ENCODE results near the gene RAB37.
A peak's percentile ranks its signal among the peaks of the same experiment; 100 is the strongest.

RAB37 gene

DNA sequence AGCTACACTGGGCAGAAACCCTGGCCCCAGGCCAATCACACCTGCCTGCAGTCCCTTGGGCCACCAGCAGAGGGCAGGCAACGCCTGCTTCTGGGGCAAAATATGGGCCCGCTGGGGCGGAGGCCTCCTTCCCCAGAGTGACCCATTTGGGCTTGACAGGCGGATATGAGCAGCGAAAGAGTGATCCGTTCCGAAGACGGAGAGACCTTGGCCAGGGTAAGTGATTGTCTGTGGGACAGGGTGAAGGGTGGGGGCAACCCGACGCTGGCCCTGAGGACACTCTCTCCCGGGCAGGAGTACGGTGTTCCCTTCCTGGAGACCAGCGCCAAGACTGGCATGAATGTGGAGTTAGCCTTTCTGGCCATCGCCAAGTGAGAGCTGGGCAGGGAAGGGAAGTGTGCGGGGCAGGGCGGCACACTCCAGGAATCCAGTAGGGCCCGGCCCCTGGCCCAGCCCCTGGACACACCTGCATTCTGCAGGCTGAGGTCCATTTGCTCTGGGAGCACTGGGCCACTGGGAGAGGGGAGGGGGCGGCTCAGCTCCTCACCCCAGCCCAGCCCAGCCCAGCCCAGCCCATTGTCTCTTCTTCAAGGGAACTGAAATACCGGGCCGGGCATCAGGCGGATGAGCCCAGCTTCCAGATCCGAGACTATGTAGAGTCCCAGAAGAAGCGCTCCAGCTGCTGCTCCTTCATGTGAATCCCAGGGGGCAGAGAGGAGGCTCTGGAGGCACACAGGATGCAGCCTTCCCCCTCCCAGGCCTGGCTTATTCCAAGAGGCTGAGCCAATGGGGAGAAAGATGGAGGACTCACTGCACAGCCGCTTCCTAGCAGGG lies 7.9 kb downstream of the RAB37 start:
- no peak for DNase-seq (ENCODE audit: low read depth)

DNA sequence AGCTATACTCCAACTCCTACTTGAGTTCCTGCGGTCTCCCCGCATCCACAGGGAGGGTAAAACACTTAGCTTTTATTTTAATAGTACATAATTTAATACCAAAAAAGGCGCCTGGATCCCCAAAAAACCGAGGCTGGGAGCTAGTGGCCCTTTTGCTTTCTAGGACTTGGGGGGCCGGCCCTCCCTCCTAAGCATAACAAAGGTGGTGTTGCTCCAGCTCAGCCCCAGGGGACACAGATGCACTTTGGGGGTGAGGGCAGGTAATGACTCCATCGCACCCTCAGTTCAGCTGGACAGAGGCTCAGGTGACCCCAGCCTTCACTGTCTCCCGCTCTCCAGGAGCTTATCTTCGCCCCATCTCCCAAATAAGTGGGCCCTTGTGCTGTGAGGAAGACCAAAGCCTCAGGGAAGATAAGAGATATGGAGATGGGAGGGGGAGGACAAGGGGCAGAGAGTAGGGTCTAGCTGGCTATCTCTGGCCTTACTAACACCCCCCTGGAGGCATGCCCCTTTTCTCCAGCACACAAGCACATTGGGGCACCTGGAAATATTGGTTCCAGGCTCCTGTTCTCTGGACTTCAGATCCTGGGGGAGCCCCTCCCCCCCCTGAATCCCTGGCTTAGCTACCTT lies 8.6 kb downstream of the RAB37 start:
- DNase-seq (ENCODE audit: low read depth): no peak

DNA sequence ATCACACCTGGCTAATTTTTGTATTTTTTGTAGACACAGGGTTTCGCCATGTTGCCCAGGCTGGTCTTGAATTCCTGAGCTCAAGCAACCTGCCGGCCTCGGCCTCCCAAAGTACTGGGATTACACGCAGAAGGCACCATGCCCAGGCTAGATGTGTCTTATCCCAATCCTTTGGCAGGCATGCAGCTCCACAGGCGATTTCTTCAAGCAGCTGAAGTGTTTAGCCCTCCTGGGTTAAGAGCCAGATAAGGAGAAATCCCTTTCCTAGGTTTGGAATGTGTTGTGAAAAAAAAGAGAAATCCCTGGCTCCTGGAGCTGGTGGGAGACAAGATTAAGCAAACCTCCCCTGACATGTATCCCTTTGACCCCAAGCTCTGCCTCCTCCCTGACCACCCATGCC lies 9.3 kb downstream of the RAB37 start:
- DNase-seq (ENCODE audit: low read depth): no peak

- DNase-seq (ENCODE audit: low read depth): no peak
These were observed 9.9 kb downstream of the RAB37 start for GRCh38 chr17:74746922-74747321.

DNA sequence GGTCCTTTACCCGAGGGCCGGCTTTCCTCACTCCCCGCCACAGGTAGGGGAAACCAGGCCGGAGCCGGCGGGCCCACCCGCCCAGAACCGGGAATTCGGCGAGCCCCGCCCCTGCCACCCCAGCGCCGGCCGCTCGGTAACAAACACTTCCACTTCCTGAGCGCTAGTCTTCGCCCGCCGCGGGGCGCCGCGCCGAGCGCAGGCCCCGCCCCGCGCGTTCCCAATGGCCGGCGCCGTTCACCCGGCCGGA lies 11.1 kb downstream of the RAB37 start:
- no peak for DNase-seq (ENCODE audit: low read depth)

- DNase-seq (ENCODE audit: low read depth): peak; percentile 48
These were observed 11.6 kb downstream of the RAB37 start, which contains the start of gene NHERF1 for GRCh38 chr17:74748529-74749278. Gene NHERF1 (plus strand): TSS chr17:74748628. CDS start chr17:74748847, 219 bp downstream.

DNA sequence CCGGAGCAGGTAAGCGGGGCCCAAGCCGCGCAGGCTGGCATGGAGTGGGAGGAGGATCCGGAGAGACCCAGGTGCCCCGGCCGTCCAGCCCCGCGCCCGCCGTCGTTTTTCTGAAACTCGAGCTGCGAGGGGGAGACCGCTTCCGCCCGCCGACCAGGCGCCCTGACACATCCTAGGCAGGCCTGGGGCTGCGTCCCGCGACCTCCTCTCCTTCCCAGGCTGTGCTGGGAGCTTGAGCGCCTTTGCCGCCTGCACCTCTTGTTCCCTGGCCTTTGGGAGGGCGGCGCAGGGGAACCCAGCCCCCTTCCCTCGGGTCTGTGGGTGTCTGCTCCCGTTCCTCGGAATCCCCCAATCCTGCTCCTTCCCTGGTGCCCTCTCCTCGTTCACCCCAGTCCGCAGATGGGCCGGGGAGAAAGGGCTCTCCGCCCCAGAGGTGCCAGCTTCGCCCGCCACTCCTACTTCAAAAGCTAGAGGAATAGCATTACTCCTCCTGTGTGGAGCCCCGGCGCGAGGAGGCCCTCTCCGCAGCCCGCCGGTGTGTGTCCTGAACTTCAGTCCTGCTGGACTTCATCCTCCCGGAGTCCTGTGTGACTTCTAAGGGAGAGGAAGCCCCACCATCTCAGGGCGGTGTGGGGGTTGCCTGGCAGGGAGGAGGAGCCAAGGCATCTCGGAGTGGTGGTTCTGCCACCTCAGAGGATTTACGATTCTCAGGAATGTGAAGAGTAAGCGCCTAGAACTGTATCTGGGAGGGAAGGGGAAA lies 12.4 kb downstream of the RAB37 start:
- no peak for DNase-seq (ENCODE audit: low read depth)

GRCh38 chr17:74750039-74750326 lies 12.9 kb downstream of the RAB37 start:
- DNase-seq (ENCODE audit: low read depth): no peak

- DNase-seq (ENCODE audit: low read depth): no peak
These were observed 13.4 kb downstream of the RAB37 start for GRCh38 chr17:74750327-74751069.

GRCh38 chr17:74752415-74752814 lies 15.4 kb downstream of the RAB37 start:
- DNase-seq (ENCODE audit: low read depth): no peak

GRCh38 chr17:74752822-74753401 lies 15.9 kb downstream of the RAB37 start:
- no peak for DNase-seq (ENCODE audit: low read depth)

DNA sequence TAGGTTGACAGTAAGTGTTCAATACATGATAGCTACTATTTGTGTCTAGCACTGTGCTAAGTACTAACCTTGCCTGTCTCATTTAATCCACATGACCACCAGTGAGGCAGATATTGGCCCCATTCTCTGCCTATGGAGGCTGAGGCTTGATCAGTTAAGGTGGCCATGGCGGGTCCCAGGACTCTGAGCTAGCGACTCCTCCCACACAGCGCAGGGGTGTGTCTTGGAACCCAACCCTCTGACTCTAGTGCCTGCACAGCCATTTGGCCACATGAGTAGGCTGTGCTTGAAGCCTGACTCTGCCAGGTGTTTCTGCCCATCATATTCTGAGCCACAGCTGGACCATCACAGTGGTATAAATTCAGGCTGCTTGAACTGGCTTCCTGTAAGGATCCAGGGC lies 17.8 kb downstream of the RAB37 start:
- no peak for DNase-seq (ENCODE audit: low read depth)

DNA sequence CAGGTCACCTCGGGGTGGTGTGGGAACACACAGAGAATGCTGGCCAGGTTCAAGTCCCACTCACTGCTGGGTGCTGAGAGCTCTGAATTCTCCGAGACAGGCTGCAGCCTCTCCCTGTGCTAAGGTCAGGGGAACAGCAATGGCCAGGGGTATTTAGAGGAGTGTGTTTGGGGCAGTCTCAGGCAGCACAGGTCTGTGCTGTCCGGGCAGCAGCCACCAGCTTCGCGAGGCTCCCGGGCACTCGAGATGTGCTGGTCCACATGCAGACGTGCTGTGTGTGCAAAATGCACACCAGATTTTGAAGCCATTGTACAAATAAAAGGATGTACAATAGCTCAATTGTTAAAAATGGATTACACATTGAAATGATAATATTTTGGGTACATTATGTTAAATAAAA lies 18.5 kb downstream of the RAB37 start:
- no peak for DNase-seq (ENCODE audit: low read depth)

DNA sequence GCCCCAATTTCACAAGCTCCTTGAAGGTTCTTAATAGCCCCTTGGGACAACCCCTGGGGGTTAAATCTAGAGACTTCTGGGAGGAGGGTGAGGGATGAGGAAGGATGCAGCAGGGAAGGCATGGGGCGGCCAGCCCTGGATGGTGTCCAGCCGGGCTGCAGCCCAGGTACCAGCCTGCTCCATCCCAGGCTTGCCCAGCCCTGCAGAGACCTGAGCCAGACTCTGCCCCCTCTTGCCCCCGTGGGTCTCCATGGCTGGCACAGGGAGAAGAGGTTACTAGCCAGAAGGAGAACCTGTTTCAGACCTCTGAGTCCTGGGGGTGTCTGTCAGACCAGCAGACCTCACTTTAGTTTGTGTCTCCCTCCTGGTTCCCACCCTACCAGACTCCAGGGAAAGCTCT lies 19.8 kb downstream of the RAB37 start:
- no peak for DNase-seq (ENCODE audit: low read depth)

DNA sequence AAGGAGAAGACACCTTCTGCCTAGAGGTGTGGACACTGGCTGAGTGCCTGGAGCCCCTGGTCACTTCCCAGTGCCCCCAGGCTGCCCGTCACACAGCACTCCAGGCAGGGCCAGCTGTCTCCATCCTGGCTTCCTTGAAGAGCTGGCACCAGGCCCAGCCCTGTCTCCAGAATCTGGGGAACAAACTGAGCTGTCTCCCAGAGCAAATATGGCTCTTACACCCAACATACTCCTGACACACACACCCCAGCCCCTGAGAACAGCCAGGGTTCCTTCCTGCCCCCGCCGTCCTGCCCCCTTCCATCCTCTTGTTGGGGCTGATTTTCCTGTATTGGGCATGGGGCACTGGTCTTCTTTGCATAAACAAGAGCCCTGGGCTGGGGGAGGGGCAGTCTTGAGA lies 20.4 kb downstream of the RAB37 start:
- no peak for DNase-seq (ENCODE audit: low read depth)

- no peak for DNase-seq (ENCODE audit: low read depth)
These were observed 21.1 kb downstream of the RAB37 start for GRCh38 chr17:74757931-74758847.

DNA sequence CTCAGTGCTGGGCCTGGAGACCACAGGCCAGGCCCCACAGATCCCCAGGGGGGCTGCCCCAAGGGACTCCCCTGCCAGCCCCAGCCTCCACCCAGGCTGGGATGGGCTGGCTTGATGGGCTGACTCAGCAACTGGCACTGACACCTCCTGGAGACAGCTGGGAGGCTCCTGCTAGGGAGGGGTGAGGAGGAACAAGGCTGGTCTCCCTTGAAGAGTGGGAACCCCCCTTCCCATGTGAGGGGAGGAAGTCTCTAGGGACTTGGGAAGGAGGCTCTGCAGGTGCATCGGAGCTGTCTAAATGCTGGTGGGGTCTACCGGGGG lies 21.8 kb downstream of the RAB37 start:
- DNase-seq (ENCODE audit: low read depth): no peak

GRCh38 chr17:74759243-74759801 lies 22.3 kb downstream of the RAB37 start:
- no peak for DNase-seq (ENCODE audit: low read depth)

- no peak for DNase-seq (ENCODE audit: low read depth)
These were observed 22.9 kb downstream of the RAB37 start for GRCh38 chr17:74759941-74760340.

GRCh38 chr17:74760404-74761105 lies 23.5 kb downstream of the RAB37 start:
- no peak for DNase-seq (ENCODE audit: low read depth)
